Body of pancreas (tissue), 4 donors: ENCODE data around the gene GNG12. TPM values are rescaled to one million over a fixed set of nuclear protein-coding genes. Genes with fewer than 3 reads are reported as not detected.

Source experiments
- ATAC-seq: fragments of 150-250 bp; one replicate; pipeline ENCODE4 v1.9.1; 2016
- DNase-seq, 4 donors: peaks; one replicate each; pipeline ENCODE4 v3.0.0-alpha.2; 2019
- H3K27ac ChIP-seq, 4 donors: fragments of 200-600 bp; sonication (generic); 1 replicate in 3 of 4; 2 replicates in 1 of 4; pipeline versions ENCODE4 v1.5.1 to v1.6.1; 2016 to 2019; ENCODE audit warnings: mild to moderate bottlenecking in 1 of 4, mixed read lengths in 1 of 4, moderate library complexity in 1 of 4
- H3K27me3 ChIP-seq, 2 donors: fragments of 200-600 bp; sonication (generic); one replicate each; pipeline ENCODE4 v1.6.0; 2016; ENCODE audit warnings: mild to moderate bottlenecking in 1 of 2
- H3K36me3 ChIP-seq, 2 donors: fragments of 200-600 bp; sonication (generic); replicated peaks in 1 of 2; 2 replicates each; pipeline ENCODE4 v1.5.1; 2016; ENCODE audit warnings: low read depth in 2 of 2; ENCODE audit not compliant: insufficient read depth in 1 of 2
- H3K4me1 ChIP-seq: fragments of 200-600 bp; sonication (generic); one replicate; pipeline ENCODE4 v1.6.0; 2016
- H3K4me3 ChIP-seq, 2 donors: fragments of 200-600 bp; sonication (generic); 1 replicate in 1 of 2; 2 replicates in 1 of 2; pipeline ENCODE4 v1.5.1; 2016 to 2019
- H3K9me3 ChIP-seq, 3 donors: fragments of 200-600 bp; sonication (generic); 1 replicate in 2 of 3; 2 replicates in 1 of 3; pipeline ENCODE4 v1.5.1; 2016
- POLR2A ChIP-seq, 3 donors: fragments of 450-650 bp; IDR thresholded peaks; one replicate each; pipeline ENCODE4 v1.6.1; 2016; ENCODE audit warnings: antibody characterized with exemption in 3 of 3, mild to moderate bottlenecking in 2 of 3
- WGBS, 2 donors: methylation state at CpG; one replicate each; pipeline ENCODE4 v1.1.5; 2017; 5-methylcytosine and 5-hydroxymethylcytosine counted together
- intact Hi-C: fragments of 100-400 bp; cut with DNase I; formaldehyde crosslinking; loops from one replicate; pipeline ENCODE4 v1.15.1; 2023
- total RNA-seq, 2 donors: library from RNA; depleted of rRNA; stranded (reverse); fragments of >200 nt; gene quantifications; one replicate each; pipeline ENCODE4 v1.1.0, GENCODE V29; 2016
- TF ChIP-seq, protein P1 (sequence below), 7 experiments: fragments of 450-650 bp in 4 of 7; fragments of 200-600 bp in 3 of 7; sonication (generic) in 3 of 7; IDR thresholded peaks; one replicate each; pipeline ENCODE4 v1.5.1; 2016 to 2019; ENCODE audit warnings: antibody characterized with exemption in 7 of 7

Gene GNG12
- total RNA-seq, 2 donors from 2014 or later: 26.4 to 42.3 TPM

- ATAC-seq (no peak), DNase-seq (no peak)
- WGBS, 2 donors: 84 to 89% methylated on average over 8 of the region's 8 CpGs
- H3K36me3 ChIP-seq: no peaks in the 10 kb centered on the region
- no peak overlapping the region for H3K4me3 ChIP-seq
- H3K9me3 ChIP-seq: no peaks in the 10 kb centered on the region
- intact Hi-C loops: no loop called here
- H3K27me3 ChIP-seq: no peaks in the 10 kb centered on the region
- H3K27ac ChIP-seq: peak overlapping the region in 1 of 4 donors; percentile 22
- TF ChIP-seq, protein P1, sequence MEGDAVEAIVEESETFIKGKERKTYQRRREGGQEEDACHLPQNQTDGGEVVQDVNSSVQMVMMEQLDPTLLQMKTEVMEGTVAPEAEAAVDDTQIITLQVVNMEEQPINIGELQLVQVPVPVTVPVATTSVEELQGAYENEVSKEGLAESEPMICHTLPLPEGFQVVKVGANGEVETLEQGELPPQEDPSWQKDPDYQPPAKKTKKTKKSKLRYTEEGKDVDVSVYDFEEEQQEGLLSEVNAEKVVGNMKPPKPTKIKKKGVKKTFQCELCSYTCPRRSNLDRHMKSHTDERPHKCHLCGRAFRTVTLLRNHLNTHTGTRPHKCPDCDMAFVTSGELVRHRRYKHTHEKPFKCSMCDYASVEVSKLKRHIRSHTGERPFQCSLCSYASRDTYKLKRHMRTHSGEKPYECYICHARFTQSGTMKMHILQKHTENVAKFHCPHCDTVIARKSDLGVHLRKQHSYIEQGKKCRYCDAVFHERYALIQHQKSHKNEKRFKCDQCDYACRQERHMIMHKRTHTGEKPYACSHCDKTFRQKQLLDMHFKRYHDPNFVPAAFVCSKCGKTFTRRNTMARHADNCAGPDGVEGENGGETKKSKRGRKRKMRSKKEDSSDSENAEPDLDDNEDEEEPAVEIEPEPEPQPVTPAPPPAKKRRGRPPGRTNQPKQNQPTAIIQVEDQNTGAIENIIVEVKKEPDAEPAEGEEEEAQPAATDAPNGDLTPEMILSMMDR (IDR thresholded peaks at IDR 0.05): no peak
- TF ChIP-seq POLR2A (IDR thresholded peaks at IDR 0.05): no peak
- peaks cover 23% of the 10 kb centered on the region for H3K4me1 ChIP-seq
These were observed 14.5 kb downstream of the GNG12 start for GRCh38 chr1:67818725-67819301.

DNA sequence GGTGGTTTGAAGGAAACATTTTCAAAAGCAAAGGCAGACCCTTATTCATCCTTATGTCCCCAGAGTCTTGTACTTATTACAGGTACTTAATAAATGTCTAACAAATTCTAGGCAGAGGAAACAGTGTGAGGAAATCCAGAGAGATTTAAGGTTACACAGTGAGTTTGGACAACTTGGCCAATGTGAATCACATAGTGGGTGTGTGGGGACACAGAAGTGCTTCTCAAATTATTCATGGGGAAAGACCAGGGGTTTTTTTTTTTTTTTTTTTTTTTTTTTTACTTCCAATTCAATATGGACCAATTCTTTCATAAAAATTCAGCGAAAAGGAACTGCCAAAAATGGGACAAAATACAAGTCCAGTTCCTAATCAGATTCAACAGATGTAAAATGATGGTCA, 15.1 kb downstream of the GNG12 start:
- Histone ChIP-seq H3K4me3 (no peak overlapping the region), H3K27ac (no peak overlapping the region), H3K36me3 (no peaks in the 10 kb centered on the region), H3K27me3 (no peaks in the 10 kb centered on the region), H3K4me1 (peaks cover 24% of the 10 kb centered on the region), H3K9me3 (no peaks in the 10 kb centered on the region)
- intact Hi-C loops: no loop called here
- WGBS, 2 donors: 93 to 94% methylated on average over 1 of the region's 1 CpG
- DNase-seq (no peak), ATAC-seq (no peak)
- no peak for TF ChIP-seq POLR2A (IDR thresholded peaks at IDR 0.05)
- TF ChIP-seq, protein P1 (IDR thresholded peaks at IDR 0.05): no peak

DNA sequence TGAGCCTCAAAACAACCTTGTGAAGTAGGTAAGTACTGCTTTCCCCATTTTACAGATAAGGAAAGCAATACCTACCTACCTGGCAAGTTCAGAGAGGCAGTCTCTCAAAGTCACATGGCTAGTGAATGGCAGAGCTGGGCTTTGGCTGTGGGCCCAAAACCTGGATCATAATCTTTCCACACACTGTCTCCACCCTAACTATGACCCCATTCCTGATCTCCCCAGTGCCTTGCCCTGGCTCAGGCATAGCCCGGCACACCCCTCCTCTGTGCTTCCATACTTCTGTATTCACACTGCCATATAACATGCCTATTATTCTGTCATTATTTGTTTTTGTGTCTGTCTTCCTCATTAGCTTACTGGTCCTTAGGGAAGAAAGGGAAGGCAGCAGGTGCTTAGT, 15.9 kb downstream of the GNG12 start:
- Histone ChIP-seq H3K9me3 (no peaks in the 10 kb centered on the region), H3K36me3 (no peaks in the 10 kb centered on the region), H3K27ac (peak overlapping the region in 1 of 4 donors; percentile 22), H3K4me3 (no peak overlapping the region), H3K27me3 (no peaks in the 10 kb centered on the region), H3K4me1 (peaks cover 27% of the 10 kb centered on the region)
- TF ChIP-seq POLR2A (IDR thresholded peaks at IDR 0.05): no peak
- TF ChIP-seq, protein P1 (IDR thresholded peaks at IDR 0.05): no peak
- DNase-seq (no peak), ATAC-seq (no peak)
- intact Hi-C loops: no loop called here
- 80 to 92% methylated on average over 1 of the region's 1 CpG for WGBS, 2 donors

- WGBS, 2 donors: 94 to 97% methylated on average over 4 to 5 of the region's 6 CpGs
- no peaks in the 10 kb centered on the region for H3K27me3 ChIP-seq
- H3K4me3 ChIP-seq: no peak overlapping the region
- ATAC-seq (no peak), DNase-seq (no peak)
- no peaks in the 10 kb centered on the region for H3K36me3 ChIP-seq
- H3K9me3 ChIP-seq: no peaks in the 10 kb centered on the region
- intact Hi-C loops: no loop called here
- TF ChIP-seq, protein P1 (IDR thresholded peaks at IDR 0.05): no peak
- TF ChIP-seq POLR2A (IDR thresholded peaks at IDR 0.05): no peak
- H3K4me1 ChIP-seq: peaks cover 35% of the 10 kb centered on the region
- H3K27ac ChIP-seq: no peak overlapping the region
These were observed 16.8 kb downstream of the GNG12 start for GRCh38 chr1:67816506-67816905.

DNA sequence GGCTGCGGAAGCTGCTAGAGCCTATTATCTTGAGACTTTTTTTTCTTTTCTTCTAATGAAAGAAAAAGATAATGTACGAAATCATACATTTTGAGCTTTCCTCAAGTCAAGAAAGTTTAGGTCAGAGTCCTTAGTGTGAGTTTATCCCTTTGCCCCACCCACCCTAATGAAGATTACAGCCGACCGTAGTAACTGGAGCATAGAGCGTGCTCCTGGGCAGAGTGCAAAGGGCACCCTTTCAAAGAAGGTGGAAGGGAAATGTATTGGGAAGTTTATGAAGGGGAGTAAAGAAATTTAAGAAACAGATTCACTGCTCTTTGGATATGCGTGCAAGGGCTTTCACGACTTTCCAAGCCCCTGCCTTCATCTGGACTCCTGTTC, 17.2 kb downstream of the GNG12 start:
- H3K36me3 ChIP-seq: no peaks in the 10 kb centered on the region
- TF ChIP-seq, protein P1 (IDR thresholded peaks at IDR 0.05): no peak
- TF ChIP-seq POLR2A (IDR thresholded peaks at IDR 0.05): no peak
- ATAC-seq (no peak), DNase-seq (no peak)
- H3K4me1 ChIP-seq: peaks cover 37% of the 10 kb centered on the region
- WGBS, 2 donors: 95 to 96% methylated on average over 7 of the region's 7 CpGs
- H3K9me3 ChIP-seq: no peaks in the 10 kb centered on the region
- intact Hi-C loops: no loop called here
- no peaks in the 10 kb centered on the region for H3K27me3 ChIP-seq
- peak overlapping the region in 1 of 4 donors; percentile 78 for H3K27ac ChIP-seq
- no peak overlapping the region for H3K4me3 ChIP-seq
